ENCODE measurements around the gene DYSF. TPM values are rescaled to one million over a fixed set of nuclear protein-coding genes. Genes with fewer than 3 reads are reported as not detected.

Gene DYSF
- total RNA-seq, 2 donors from 2014 or later, result 1.4 to 3.1 TPM

DNA sequence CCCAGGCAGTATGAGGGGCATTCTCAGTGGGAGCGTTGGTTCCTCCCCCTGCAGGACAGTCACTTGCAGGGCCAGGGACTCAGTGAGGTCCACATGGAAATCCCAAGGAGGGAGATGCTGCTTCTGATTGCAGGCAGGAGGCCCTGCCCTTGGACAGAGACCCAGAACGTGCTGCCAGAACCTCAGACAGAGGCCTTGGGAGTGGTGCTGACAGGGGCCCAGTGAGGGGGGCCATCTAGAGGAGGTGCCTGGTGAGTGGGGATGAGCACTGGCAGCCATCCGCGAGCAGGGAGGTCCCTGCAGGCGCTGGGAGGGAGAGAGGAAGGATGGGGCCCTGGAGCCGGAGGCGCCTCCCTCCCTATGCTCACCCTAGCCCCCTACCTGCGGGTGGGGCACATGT, 133.1 kb downstream of the DYSF start:
- Mint-ChIP-seq H3K4me3 (no peak overlapping the region), H3K9me3 (no peaks in the 10 kb centered on the region), H3K27ac (no peak overlapping the region), H3K27me3 (ENCODE audit: insufficient read depth) (no peaks in the 10 kb centered on the region), H3K36me3 (ENCODE audit: low read depth) (no peaks in the 10 kb centered on the region), H3K4me1 (peaks cover 7% of the 10 kb centered on the region)
- no peaks in the 10 kb centered on the region for H3K9me3 ChIP-seq (ENCODE audit: control insufficient read depth, low read length)
- H3K4me3 ChIP-seq (ENCODE audit: low read length), result no peak overlapping the region
- no peak for DNase-seq
- TF ChIP-seq, protein P1, sequence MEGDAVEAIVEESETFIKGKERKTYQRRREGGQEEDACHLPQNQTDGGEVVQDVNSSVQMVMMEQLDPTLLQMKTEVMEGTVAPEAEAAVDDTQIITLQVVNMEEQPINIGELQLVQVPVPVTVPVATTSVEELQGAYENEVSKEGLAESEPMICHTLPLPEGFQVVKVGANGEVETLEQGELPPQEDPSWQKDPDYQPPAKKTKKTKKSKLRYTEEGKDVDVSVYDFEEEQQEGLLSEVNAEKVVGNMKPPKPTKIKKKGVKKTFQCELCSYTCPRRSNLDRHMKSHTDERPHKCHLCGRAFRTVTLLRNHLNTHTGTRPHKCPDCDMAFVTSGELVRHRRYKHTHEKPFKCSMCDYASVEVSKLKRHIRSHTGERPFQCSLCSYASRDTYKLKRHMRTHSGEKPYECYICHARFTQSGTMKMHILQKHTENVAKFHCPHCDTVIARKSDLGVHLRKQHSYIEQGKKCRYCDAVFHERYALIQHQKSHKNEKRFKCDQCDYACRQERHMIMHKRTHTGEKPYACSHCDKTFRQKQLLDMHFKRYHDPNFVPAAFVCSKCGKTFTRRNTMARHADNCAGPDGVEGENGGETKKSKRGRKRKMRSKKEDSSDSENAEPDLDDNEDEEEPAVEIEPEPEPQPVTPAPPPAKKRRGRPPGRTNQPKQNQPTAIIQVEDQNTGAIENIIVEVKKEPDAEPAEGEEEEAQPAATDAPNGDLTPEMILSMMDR (conservative IDR thresholded peaks at IDR 0.05), result no peak
- H3K9ac ChIP-seq (ENCODE audit: extremely low read depth, low read length, poor library complexity, severe bottlenecking), result no peak overlapping the region
- H3K4me1 ChIP-seq (ENCODE audit: control insufficient read depth, insufficient read depth, low read length), result no peaks in the 10 kb centered on the region
- 86 to 100% methylated on average over 1 to 7 of the region's 8 CpGs for WGBS, 2 experiments (ENCODE audit: insufficient coverage in 1 of 2, insufficient read length in 1 of 2)
- H3K27ac ChIP-seq (ENCODE audit: low read depth, low read length), result no peak overlapping the region
- no peaks in the 10 kb centered on the region for H3K27me3 ChIP-seq (ENCODE audit: control insufficient read depth, insufficient read depth, low read length, poor library complexity, severe bottlenecking)
- no peaks in the 10 kb centered on the region for H3K36me3 ChIP-seq (ENCODE audit: control insufficient read depth, insufficient read depth, low read length)

DNA sequence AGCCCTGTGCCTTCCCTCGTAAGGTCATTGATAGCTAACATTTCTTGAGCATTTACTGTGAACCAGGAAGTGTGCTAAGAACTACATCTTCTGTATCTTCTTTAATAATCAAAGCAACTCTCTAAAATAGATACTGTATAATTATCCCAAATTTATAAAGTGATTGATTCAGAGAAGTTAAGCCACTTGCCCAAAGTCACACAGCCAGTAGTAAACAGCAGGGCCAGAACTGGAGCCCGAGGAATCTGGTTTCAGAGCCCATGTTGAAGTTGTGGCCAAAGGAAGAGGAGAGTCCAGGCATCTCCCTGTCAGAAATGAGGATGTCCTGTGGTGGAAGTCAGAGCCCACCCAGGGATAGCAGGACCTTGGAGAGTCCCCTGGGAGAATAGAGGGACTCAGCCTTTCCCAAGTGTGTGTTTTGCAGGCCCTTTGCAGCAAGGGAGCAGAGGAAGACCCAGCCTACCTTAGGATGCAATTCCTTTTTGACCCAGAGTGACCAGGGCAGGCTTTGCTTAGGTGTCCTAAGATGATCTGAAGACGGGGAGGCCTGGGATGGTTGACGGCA, 134.2 kb downstream of the DYSF start:
- Histone ChIP-seq H3K27ac (ENCODE audit: low read depth, low read length) (no peak overlapping the region), H3K27me3 (ENCODE audit: control insufficient read depth, insufficient read depth, low read length, poor library complexity, severe bottlenecking) (no peaks in the 10 kb centered on the region), H3K9ac (ENCODE audit: extremely low read depth, low read length, poor library complexity, severe bottlenecking) (no peak overlapping the region), H3K9me3 (ENCODE audit: control insufficient read depth, low read length) (no peaks in the 10 kb centered on the region), H3K36me3 (ENCODE audit: control insufficient read depth, insufficient read depth, low read length) (no peaks in the 10 kb centered on the region), H3K4me1 (ENCODE audit: control insufficient read depth, insufficient read depth, low read length) (no peaks in the 10 kb centered on the region), H3K4me3 (ENCODE audit: low read length) (no peak overlapping the region)
- WGBS, 2 experiments (ENCODE audit: insufficient coverage in 1 of 2, insufficient read length in 1 of 2), result 90 to 96% methylated on average over 4 of the region's 4 CpGs
- TF ChIP-seq, protein P1 (conservative IDR thresholded peaks at IDR 0.05), result no peak
- Mint-ChIP-seq H3K36me3 (ENCODE audit: low read depth) (no peaks in the 10 kb centered on the region), H3K9me3 (no peaks in the 10 kb centered on the region), H3K27ac (no peak overlapping the region), H3K4me3 (no peak overlapping the region), H3K4me1 (peaks cover 7% of the 10 kb centered on the region), H3K27me3 (ENCODE audit: insufficient read depth) (no peaks in the 10 kb centered on the region)
- DNase-seq, result no peak

DNA sequence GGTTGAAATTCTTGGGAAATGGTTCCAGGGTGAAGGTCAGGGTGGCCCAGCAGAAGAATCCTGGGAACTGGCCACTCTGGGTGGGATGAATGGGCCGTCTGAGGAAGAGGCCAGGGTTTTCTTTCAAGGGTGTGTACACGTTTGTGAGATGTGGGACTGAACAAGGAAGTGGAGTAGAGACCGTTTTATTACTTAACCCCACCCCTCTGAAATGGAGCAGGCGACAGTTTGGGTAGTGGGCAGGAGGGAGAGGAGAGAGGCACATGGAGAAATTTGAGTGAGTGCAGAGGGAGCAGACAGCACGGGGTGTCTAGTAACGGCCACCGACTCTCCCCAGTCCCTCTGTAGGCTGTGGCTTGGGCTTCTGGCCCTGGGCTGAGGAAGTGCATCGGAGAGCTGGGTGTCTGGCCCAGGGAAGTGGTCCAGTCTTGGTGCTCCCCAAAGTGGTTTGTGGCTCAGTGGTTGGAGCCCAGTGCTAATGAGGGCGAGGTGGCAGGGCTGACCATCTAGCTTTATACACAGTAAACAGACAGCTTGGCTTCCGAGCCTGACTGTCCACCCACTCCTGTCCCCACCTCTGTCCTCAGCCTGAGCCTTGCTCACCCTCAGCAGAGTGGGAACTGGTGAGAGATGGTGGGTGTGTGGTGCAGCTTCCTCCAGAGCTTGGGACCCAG, 135.3 kb downstream of the DYSF start:
- no peaks in the 10 kb centered on the region for H3K9me3 ChIP-seq (ENCODE audit: control insufficient read depth, low read length)
- no peak overlapping the region for H3K4me3 Mint-ChIP-seq
- no peaks in the 10 kb centered on the region for H3K27me3 Mint-ChIP-seq (ENCODE audit: insufficient read depth)
- TF ChIP-seq, protein P1 (conservative IDR thresholded peaks at IDR 0.05), result no peak
- no peak overlapping the region for H3K4me3 ChIP-seq (ENCODE audit: low read length)
- H3K9me3 Mint-ChIP-seq, result no peaks in the 10 kb centered on the region
- H3K4me1 Mint-ChIP-seq, result peaks cover 7% of the 10 kb centered on the region
- H3K36me3 ChIP-seq (ENCODE audit: control insufficient read depth, insufficient read depth, low read length), result no peaks in the 10 kb centered on the region
- H3K9ac ChIP-seq (ENCODE audit: extremely low read depth, low read length, poor library complexity, severe bottlenecking), result no peak overlapping the region
- DNase-seq, result no peak
- no peak overlapping the region for H3K27ac ChIP-seq (ENCODE audit: low read depth, low read length)
- 77 to 84% methylated on average over 5 to 10 of the region's 10 CpGs for WGBS, 2 experiments (ENCODE audit: insufficient coverage in 1 of 2, insufficient read length in 1 of 2)
- H3K27ac Mint-ChIP-seq, result no peak overlapping the region
- no peaks in the 10 kb centered on the region for H3K36me3 Mint-ChIP-seq (ENCODE audit: low read depth)
- H3K4me1 ChIP-seq (ENCODE audit: control insufficient read depth, insufficient read depth, low read length), result no peaks in the 10 kb centered on the region
- H3K27me3 ChIP-seq (ENCODE audit: control insufficient read depth, insufficient read depth, low read length, poor library complexity, severe bottlenecking), result no peaks in the 10 kb centered on the region

Data from endodermal cell (in vitro differentiated cells).